Forelimb muscle (tissue), 1 donor: ENCODE measurements around the gene GALNT14. TPM values are rescaled to one million over a fixed set of nuclear protein-coding genes. Genes with fewer than 3 reads are reported as not detected.

Experiments
- DNase-seq: peaks from one replicate; pipeline ENCODE4 v3.0.0-alpha.2; 2013; ENCODE audit warnings: low read depth
- polyA plus RNA-seq: library from polyadenylated mRNA; unstranded; fragments of 120-200 nt; gene quantifications from one replicate; pipeline ENCODE4 v1.2.1, GENCODE V29; 2013; ENCODE audit not compliant: insufficient read length

The GALNT14 gene
- polyA plus RNA-seq, 1 donor = 2.4 TPM

DNA sequence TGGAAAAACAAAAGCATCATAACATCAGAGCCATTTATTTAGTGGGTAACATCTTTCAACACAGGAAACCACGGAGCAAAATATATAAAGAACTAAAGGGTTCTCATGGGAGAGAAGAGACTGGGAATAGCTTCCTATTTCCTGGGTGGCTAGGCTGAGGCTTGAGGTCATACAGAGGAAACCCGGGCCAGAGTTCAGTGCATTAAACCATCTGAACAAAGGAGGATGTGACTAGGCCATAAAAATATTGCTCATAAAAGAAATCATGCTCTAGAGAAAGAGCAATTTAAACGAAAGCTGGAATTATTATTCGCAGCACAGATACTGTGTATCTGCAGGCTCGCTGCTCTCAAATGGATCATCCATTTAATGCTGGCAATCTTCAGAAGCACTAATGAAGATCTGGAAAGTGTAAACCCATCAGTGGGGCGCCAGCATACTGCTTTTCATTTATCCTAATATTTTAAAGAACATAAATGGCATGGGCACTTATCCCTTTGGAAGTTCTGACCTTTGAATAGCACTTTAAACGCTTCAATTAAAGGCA is 83.3 kb downstream of the GALNT14 start:
- no peak for DNase-seq

DNA sequence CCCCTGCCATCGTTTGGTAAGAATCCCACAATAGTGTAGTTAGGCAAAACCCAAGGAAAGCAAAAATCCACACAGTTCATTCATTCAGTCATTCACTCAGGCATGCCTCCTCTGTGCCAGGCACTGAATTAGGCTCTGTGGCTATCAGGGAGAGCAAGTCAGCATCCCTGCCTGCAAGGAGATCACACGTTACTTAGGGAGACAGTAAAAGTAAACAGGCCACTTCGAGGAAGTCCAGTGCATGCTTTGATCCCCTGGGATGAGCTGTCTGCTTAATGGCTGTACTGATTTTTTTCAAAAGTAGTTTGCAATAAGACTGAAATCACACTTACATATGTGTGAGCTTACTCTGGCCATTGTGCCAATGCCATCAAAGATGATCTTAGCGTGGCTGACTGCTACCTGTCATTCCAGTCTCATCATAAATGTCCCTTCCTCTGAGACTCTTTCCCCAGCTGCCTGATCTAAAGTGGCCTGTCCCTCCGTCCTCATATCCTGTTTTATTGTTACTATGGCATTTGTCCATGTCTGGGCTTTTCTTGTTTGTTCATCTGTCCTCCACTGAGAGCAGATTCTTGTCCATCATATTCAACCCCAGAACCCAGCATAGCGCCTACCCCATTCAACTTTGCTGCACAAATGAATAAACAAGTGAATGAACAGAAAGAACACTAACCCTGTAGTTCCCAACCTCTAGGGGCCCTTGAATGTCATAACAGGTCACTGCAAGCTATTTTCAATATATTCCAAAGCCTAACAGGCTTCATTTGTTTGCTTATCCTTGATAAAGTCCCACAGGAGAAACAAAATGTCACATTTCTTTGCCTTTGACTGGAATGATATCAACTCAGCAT is 84.1 kb downstream of the GALNT14 start:
- no peak for DNase-seq

DNA sequence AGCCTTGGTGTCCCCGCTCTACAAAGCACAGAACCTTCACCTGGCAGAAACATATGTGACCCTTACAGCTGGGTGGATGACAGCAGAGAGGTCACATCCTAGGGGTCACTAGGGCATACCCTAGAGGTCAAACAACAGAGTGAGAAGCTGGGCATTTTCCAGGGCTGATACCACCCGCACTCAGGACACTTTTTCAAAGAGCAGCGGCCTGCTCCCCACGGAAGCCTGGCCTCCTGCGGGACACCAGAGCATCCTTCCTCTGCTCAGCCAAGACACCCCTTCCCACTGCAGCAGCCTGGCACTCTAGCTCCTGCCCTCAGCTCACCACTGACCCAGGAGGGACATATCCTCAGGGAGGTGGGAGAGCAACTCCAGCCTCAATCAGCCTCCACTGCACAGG is 86.0 kb downstream of the GALNT14 start:
- DNase-seq = no peak

DNA sequence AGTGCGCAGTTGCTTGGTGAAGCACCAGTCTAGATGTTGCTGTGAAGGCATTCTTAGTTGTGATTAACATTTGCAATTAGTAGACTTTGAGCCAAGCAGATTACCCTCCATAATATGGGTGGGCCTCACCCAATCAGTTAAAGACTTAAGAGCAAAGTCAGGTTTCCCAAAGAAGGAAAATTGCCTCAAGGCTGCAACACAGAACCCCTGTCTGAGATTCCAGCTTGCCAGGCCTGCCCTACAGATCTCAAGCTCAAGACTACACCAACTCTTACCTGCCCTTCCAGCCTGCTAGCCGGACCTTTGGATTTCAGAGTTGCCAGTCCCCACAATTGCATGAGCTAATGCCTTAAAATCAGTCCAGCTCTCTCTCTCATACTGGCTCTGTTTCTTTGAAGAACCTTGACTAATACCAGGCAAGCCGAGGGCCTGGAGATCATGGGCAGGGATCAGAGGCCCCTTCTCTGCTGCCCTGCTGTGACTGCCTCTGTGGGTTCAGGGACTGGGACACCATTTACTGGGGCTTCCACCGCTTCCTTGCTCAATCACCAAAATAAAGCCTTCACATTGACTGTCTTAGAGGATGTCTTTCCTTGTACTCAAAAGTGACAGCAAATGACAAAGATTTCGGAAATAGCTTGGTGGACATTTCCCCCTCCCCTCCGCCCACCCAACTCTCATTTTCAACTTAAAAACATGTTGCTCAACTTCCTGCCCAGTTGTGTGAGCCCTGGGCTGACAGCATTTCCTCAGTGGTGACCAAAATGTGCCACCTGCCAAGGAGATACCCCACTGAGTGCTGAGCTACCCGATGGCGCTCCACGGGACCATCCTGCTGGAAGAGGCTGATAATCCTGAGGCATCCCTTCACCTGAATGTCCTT is 86.7 kb downstream of the GALNT14 start:
- no peak for DNase-seq

DNA sequence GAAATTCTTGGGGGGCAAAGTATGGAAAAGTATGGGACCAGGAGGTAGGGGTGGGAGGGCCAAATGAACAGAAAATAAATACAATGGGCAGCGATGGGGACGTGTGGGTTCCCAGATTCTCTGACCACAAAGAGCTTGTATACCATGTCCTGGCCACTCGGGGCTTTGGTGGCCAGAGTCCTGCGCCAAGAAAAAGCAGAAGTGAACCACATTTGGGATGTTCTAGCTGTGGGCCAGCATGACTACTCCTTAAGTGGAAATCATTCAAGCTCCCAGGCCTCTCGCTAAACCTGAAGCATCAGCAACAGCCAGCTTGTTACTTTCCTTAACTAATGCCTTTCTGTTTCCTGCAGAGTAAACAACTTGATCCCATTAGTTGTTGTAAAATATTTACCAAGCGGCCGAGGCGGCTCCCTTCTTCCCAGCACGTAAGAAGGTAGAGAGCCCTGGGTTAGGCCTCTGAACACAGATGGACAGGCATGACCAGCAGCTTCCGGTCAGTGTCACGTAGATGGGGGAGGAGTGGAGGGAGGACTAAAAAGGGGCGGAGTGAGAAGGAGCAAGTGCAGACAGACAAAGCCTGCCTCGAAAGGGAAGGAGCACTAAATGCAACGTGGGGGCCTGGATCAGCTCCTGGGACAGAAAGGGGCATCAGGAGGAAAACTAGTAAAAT is 88.2 kb downstream of the GALNT14 start:
- no peak for DNase-seq

DNA sequence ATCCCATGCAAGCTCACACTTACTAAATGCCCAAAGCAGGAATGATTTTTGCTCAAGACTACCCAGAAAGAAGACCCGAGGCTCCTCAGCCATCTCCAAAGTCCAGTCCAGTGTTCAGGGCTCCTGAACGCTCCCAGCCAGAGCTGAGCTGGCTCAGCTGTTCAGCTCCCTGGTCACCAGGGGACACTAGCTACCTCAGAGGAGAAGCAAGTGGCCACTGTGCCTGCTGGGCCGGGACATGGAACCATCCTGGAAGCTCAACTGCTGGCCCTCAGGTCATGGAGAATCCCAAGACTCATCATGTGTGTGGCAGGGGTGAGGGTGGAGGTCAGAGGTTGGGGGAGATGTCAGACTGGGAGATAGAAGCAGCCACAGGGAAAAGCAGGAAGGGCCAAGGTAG is 89.0 kb downstream of the GALNT14 start:
- no peak for DNase-seq

DNA sequence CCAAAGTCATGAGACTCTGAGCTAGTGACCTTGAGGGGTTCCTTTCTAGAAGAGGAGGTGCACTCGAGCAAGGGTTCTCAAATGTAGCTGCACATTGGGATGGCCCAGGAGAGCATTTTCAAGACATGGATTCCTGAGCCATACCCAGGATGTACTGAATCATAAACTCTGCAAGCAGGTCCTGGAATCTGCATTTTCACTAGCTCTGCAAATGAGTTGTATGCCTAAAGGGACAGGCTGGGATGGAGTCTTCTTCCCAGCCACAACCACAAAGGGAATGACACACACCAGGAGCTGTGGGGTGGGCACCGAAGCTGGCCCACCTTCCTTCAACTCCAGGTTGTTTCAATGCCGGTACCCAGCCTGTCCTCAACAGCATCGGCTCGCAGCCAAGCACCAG is 90.6 kb downstream of the GALNT14 start:
- no peak for DNase-seq

DNA sequence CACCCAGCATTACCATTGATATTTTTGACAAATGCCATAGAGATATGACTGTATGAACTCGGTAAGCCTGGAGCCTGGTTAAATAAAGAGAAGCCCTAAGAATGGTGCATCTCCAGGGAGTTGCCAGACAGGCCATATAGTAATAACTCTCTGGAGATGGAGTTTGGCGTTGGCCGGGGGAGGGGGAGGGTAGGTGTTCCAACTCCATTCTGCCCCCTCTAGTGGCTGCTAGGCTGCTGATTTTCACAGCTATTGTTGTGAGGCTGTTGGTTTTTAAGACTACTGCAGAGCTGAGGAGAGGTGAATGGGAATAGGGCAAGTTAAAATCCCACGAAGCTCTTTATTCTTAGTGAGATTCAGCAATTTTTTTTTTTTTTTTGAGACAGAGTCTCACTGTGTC is 99.9 kb downstream of the GALNT14 start:
- no peak for DNase-seq

DNA sequence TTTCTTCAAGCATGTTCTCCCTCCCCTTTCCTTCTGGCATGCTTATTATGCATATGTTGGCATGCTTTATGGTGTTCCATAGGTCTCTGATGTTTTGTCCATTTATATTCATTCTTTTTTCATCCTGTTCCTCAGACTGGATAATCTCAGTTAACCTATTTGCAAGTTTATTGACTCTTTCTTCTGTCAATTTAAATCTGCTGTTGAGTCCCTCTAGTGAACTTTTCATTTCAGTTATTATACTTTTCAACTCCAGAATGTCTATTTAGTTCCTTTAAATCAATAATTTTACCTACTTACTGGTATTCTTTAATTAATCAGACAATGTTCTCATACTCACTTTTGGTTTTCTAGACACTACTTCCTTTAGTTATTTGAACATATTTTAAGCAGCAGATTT is 101.2 kb downstream of the GALNT14 start:
- no peak for DNase-seq

DNA sequence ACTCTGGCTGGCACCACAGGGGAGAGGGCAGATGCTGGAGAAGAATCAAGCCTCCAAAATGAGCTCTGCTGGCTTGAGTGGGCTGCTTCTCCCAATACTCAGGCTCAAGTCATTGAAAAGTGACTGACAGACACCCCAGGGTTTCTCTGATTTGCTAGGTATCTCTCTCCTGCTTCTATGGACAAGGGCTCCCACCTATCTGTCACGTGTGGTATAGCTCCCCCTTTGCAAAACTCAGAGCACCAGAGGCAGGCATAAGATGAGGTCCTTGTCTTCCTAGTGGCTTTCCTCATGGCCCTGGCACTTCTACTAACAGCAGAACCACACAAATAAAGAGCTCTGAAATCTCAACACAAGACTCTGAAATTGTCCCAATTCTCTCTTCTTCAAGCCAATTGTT is 105.2 kb downstream of the GALNT14 start:
- no peak for DNase-seq

DNA sequence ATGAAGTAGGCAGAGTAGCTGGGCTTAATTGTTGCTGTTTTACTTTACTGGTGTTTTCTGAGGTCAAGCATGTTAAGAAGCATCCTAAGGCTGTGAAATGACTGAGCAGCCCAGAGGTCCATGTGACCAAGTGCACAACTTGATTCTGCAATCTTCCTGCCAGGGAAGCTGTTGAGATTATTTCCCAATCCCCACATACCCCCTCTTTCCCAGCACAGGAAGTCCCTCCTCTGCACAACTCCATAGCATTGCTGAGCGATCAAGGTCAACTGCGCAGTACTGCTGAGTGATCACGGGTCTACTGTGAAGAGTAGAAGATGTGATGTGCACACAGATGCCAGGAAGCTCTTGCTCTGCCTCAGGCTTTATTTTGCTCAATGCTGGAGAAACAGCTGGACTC is 105.8 kb downstream of the GALNT14 start:
- no peak for DNase-seq

DNA sequence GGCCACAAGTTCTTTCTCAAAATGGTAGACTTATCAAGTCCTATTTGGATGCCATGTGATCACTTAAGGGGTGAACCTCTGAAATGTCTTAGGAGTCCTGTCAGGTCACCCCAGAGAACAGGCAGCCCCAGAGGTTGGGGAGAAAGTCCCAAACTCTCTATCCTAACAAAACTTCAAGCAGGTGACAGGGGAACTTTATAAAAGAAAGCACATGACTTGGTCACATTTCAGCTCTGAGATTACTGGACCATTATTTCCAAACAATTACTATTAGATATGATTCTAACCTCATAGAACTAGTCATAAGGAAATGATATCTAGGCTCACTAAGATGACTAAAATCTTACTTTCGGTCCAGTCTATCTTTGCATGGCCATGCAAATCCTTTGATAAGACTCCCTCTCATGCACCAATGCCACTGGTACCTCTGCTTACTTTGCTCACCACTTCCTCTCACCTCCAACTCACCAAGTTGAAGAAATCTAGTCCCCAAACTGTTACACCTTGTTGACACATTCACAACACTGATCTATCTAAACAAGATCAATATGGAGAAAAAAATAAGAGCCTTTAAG is 107.0 kb downstream of the GALNT14 start:
- DNase-seq = no peak

DNA sequence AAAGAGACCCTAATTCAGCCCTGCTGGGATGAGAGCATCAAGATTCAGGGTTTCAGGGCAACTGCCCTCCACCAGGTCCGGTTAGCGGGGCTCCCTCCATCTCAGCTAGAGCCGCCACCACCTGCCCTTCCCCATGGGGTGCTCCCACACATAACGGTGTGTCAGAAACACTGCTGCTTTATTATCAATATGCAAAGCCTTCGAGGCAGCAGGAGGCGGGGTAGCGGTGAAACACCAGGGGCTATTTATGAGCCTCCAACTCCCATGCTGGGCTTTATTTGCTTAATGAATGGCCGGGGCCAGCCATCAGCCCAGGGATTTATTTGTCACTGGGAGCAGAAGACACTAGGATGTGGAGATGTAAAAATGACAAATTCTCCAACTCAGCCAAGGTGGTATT is 109.8 kb downstream of the GALNT14 start:
- no peak for DNase-seq

DNA sequence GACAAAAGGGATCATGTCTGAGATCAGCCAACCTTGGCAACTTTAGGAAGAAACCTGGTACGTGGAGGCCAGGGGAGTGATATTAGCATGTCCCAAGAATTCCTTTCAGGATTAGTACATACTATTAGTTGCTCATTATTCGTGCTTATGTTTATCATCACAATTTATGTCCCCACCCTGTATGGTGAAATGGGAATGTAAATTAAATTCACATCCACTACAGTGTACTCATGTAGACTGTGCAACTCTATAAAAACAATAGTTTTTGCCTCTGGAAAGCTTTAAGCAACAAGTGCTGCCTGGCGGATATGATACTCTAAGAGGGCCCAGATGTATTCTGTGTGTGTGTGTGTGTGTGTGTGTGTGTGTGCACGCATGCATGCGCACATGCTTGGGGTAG is 110.7 kb downstream of the GALNT14 start:
- DNase-seq = no peak

DNA sequence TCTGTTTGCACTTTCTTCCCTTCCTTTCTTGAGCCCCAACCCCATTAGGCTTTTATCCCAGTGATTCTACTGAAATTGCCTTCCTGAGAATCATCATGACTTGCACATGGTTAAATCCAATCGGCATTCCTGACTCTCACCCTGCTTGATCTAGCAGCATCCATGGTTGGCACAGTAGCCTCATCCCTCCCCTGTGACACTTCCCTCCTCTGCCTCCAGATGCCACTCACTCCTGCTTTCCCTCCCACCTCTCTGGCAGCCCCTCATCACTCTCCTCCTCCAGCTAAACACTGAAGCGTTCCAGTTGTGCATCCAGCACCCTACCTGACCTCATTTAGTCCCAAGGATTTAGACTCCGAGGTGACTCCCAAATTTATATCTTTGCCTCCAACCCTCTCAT is 114.7 kb downstream of the GALNT14 start:
- DNase-seq = no peak

DNA sequence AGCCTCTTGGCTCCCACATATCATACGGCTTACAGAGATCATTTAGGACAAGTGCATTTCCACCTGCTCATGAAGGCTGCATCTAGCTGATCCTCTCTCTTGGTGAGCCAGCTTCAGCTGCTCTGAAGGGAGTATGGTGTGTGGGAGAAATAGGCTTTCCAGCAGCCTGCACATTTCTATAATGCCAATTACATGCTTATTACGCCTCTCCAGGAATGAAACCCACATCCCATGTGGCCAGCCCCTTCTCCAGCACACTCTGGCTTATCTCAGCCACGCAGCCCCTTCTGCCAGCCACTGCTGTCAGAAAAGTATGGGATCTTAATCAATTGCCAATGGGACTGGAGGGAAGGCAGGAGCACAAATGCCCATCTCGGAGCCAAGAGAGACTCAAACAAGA is 117.5 kb downstream of the GALNT14 start:
- DNase-seq = no peak

DNA sequence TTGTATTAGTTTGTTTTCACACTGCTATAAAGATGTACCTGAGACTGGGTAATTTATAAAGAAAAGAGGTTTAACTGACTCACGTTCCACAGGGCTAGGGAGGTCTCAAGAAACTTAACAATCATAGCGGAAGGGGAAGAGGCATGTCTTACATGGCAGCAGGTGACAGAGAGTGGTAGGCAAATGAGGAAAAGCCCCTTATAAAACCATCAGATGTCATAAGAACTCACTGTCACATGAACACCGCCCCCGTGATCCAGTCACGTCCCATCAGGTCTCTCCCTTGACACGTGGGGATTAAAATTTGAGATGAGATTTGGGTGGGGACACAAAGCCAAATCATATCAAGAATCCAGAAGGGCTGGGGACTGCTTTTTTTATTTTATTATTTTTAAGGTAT is 120.0 kb downstream of the GALNT14 start:
- no peak for DNase-seq

DNA sequence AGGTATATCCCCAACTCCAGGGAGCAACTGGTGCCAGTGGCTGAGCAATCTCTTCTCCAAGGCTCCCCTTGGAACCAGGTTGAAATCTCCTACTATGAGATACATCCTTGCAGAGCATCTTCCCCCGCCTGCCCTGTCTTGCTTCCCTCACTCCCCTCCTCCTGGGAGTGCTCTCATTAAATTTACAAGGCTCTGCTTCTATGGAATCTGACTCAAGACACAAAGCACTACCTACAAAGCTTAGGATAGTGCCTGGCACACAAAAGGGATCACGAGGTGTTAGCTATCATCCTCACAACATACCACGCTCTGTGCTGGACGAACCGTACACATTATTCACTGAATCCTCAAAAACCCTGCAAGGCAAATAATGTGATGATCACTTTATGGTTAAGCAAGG is 121.6 kb downstream of the GALNT14 start:
- DNase-seq = no peak

DNA sequence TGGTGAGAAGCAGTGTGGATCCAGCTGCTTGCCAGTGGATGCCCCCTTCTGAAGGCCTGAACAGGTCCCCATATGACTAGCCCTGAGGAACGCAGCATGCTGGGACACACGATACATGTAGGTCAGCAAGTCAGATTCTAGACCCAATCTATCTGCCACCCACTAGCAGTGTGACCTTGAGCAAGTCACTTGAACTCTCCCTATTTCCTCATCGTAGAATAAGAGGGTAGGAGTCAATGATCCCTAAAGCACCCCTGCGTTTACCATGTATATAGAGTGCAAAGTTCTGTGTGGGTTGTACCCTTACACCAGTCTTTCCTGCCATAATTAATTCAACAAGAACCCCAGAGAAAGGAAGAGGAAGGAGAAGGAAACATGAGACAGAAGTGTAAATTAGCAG is 123.7 kb downstream of the GALNT14 start:
- no peak for DNase-seq

DNA sequence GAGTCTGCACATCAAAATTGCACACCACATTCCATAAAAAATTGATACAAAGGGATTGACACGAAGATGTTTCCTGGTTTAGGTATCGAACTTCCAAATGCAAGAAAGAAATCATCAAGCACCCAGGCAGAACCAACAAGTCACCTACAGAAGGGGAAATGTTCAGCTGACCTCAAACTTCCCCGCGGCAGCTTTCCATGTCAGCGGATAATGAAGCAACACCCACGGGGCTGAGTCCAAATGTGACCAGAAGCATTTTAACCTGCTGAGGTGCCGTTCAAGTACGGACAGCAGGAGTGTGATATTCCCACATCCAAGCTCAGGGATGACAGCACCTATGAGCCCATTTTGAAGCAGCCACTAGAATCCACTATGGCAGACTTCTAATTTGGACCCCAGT is 124.9 kb downstream of the GALNT14 start:
- DNase-seq = no peak

DNA sequence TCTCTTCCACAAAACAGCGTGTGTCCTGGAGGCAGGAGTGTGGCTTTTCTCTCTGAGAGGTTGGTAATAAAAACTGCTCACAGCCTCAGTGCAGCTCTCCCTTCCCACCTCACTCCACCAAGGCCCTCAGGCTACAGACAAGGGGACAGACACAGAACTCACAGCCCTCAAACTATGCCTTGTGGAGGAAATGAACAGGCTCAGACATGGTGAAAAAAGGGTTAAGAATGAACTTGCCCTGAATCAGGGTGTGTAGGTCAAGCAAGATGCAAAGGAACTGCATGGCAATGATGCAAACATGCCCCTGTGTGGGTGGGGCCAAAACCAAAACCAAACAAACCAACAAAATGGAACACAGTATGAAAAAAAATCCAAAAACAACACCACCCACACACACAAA is 125.8 kb downstream of the GALNT14 start:
- no peak for DNase-seq

DNA sequence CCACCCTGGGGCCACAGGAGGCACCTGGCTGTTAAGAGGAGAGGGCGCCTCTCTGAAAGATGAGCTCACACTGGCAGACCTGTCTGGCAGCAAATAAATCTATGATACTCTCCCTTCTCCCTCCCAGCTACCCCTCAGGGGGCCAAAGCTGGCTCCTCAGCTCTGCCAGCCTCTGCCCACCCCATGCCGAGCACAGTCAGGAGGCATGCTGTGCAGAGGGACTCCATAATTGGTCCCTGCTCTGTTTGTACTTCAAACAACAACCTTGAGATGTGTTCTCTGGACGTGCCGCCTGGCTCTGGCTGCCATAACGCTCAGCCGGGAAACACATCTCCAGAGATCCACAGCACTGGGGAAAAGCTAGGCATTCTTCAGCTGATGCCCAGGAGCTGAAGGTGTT is 126.7 kb downstream of the GALNT14 start:
- no peak for DNase-seq
